ENCODE measurements around the gene SPOCD1.

SPOCD1 gene

DNA sequence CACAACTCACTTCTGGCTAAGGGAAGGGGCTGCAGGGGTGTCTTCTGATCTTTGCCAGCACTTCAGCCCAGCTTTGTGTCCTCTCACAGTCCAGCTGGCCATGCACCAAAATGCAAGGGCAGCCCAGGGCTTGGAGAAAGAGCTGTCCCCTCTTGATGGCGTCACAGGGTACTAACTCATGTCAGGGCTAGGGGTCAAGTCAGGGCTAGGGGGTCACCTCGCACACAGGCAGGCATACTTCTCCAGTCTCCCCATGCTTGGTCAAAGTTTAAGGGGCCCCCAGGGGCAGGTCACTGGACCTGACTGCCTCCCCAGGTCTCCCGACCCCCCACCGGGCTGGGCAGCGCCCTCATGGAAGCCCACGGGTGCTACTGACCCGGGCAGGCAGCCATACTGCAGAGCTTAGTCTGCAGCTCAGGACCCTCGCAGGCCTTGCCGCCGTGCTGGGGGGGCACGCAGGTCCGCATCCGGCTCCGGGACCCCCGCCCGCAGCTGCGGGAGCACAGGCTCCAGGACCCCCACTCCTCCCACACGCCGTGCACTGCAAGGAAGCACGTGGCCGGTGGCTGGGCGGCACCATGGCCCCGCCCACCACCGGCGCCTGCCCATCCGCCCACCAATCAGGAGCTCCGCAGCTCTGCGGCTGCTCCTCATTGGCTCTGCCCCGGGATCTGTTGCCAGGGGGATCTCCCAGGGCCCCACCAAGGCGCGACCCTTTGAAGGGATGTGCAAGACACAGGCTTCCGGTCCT is 73.2 kb downstream of the SPOCD1 start:
- H3K4me3 ChIP-seq (ENCODE audit: low read depth in 1 of 2, low read length in 1 of 2), result no peak overlapping the region

More for the DNA sequence above, 73.2 kb downstream of the SPOCD1 start:
- Histone ChIP-seq H3K36me3 (no peaks in the 10 kb centered on the region), H3K4me1 (ENCODE audit: control insufficient read depth in 1 of 2, insufficient read depth in 1 of 2, low read depth in 1 of 2, low read length in 1 of 2) (no peaks in the 10 kb centered on the region), H3K9me3 (no peaks in the 10 kb centered on the region), H3K27ac (no peak overlapping the region), H3K27me3 (peaks cover 27% of the 10 kb centered on the region)
- TF ChIP-seq, protein P1, sequence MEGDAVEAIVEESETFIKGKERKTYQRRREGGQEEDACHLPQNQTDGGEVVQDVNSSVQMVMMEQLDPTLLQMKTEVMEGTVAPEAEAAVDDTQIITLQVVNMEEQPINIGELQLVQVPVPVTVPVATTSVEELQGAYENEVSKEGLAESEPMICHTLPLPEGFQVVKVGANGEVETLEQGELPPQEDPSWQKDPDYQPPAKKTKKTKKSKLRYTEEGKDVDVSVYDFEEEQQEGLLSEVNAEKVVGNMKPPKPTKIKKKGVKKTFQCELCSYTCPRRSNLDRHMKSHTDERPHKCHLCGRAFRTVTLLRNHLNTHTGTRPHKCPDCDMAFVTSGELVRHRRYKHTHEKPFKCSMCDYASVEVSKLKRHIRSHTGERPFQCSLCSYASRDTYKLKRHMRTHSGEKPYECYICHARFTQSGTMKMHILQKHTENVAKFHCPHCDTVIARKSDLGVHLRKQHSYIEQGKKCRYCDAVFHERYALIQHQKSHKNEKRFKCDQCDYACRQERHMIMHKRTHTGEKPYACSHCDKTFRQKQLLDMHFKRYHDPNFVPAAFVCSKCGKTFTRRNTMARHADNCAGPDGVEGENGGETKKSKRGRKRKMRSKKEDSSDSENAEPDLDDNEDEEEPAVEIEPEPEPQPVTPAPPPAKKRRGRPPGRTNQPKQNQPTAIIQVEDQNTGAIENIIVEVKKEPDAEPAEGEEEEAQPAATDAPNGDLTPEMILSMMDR (IDR thresholded peaks at IDR 0.05), result no peak

Data from neutrophil (primary cell).